OCI-LY7 (cell line): ENCODE measurements around the gene EIF3K. TPM values are rescaled to one million over a fixed set of nuclear protein-coding genes. Genes with fewer than 3 reads are reported as not detected.

Experiments used
- BruUV-seq: library from RNA; stranded (reverse); fragments of 400-500 nt; replicated peaks from 2 replicates; lab custom pipeline; 2021; lab: Mats Ljungman, UMichigan
- CTCF ChIA-PET: fragments of 300-600 bp; sonication (Branson Sonifier 250); formaldehyde crosslinking; loops from one replicate; lab custom pipeline; 2022; ENCODE audit warnings: antibody characterized with exemption; ENCODE audit not compliant: unreplicated experiment; lab: Charles Lee
- POLR2A ChIA-PET: fragments of 300-600 bp; sonication (Branson Sonifier 250); formaldehyde crosslinking; loops from one replicate; lab custom pipeline; 2022; ENCODE audit warnings: antibody characterized with exemption; lab: Charles Lee
- DNase-seq: peaks from one replicate; pipeline ENCODE4 v3.0.0-alpha.2; 2015; ENCODE audit warnings: low spot score
- H2AFZ ChIP-seq: fragments of 200-600 bp; sonication (generic), shearing (Covaris generic); 2 replicates; pipeline ENCODE4 v1.6.1; 2014; ENCODE audit warnings: mild to moderate bottlenecking, antibody characterized with exemption, low read length, moderate library complexity
- H3K27ac ChIP-seq: fragments of 200-600 bp; sonication (generic); 2 replicates; pipeline ENCODE4 v1.5.1; 2014; ENCODE audit warnings: mixed run types, low read depth, mild to moderate bottlenecking, moderate library complexity, low read length, inconsistent platforms; ENCODE audit not compliant: poor library complexity, severe bottlenecking
- H3K36me3 ChIP-seq: fragments of 200-600 bp; sonication (generic); 2 replicates; pipeline ENCODE4 v1.6.1; 2014; ENCODE audit warnings: mild to moderate bottlenecking, antibody characterized with exemption, low read length, moderate library complexity, mixed read lengths; ENCODE audit not compliant: insufficient read depth
- H3K4me1 ChIP-seq: fragments of 200-600 bp; sonication (generic); 2 replicates; pipeline ENCODE4 v1.5.1; 2014; ENCODE audit warnings: mild to moderate bottlenecking, low read length; ENCODE audit not compliant: insufficient read depth, poor library complexity, severe bottlenecking
- H3K4me2 ChIP-seq: fragments of 200-600 bp; sonication (generic); 2 replicates; pipeline ENCODE4 v1.6.1; 2014; ENCODE audit warnings: mild to moderate bottlenecking, low read length
- H3K4me3 ChIP-seq: fragments of 200-600 bp; sonication (generic); 2 replicates; pipeline ENCODE4 v1.5.1; 2014; ENCODE audit warnings: mild to moderate bottlenecking, low read depth, low read length; ENCODE audit not compliant: poor library complexity, severe bottlenecking
- H3K79me2 ChIP-seq: fragments of 200-600 bp; sonication (generic); 2 replicates; pipeline ENCODE4 v1.6.1; 2016; ENCODE audit warnings: low read depth, mild to moderate bottlenecking, low read length, moderate library complexity, mixed read lengths; ENCODE audit not compliant: insufficient read depth
- H3K9me2 ChIP-seq: fragments of 200-600 bp; sonication (generic); 2 replicates; pipeline ENCODE4 v1.6.1; 2016; ENCODE audit warnings: mild to moderate bottlenecking, low read length, mixed read lengths; ENCODE audit not compliant: insufficient read depth
- H3K9me3 ChIP-seq: fragments of 200-600 bp; sonication (generic); 2 replicates; pipeline ENCODE4 v1.6.1; 2014; ENCODE audit warnings: mild to moderate bottlenecking, mixed run types, low read length, mixed read lengths
- H4K20me1 ChIP-seq: fragments of 200-600 bp; sonication (generic); 2 replicates; pipeline ENCODE4 v1.6.1; 2014; ENCODE audit warnings: mild to moderate bottlenecking, antibody characterized with exemption, low read length, moderate library complexity, mixed read lengths; ENCODE audit not compliant: insufficient read depth
- CTCF ChIP-seq: fragments of 200-600 bp; sonication (generic); conservative IDR thresholded peaks from 2 replicates; pipeline ENCODE4 v1.5.1; 2014; ENCODE audit warnings: mild to moderate bottlenecking, antibody characterized with exemption, low read length, moderate library complexity, mixed read lengths
- EZH2phosphoT487 ChIP-seq: fragments of 200-600 bp; sonication (generic); IDR thresholded peaks from 2 replicates; pipeline ENCODE4 v1.6.1; 2018; ENCODE audit warnings: low read depth, borderline replicate concordance, mild to moderate bottlenecking, mixed run types, antibody characterized with exemption, low read length, moderate library complexity, mixed read lengths
- intact Hi-C: fragments of 100-400 bp; cut with micrococcal nuclease; formaldehyde crosslinking; loops from one replicate; pipeline ENCODE4 v1.10.0; 2022; ENCODE audit not compliant: unreplicated experiment
- total RNA-seq, 2 experiments: library from RNA; depleted of rRNA in 1 of 2; stranded (reverse); fragments of >200 nt in 1 of 2; shearing (Covaris generic) in 1 of 2; gene quantifications; 2 replicates each; pipeline ENCODE4 v1.2.3, GENCODE V29; 2014 to 2022

EIF3K gene
- total RNA-seq, 2 experiments from 2014 or later: 321 to 364 TPM

GRCh38 chr19:38661996-38662395 is 43.0 kb downstream of the EIF3K start:
- peaks cover 48% of the 10 kb centered on the region; the same call in 1 of the 2 replicates for H3K79me2 ChIP-seq
- ChIA-PET CTCF (no interaction called here), POLR2A (interaction anchor here (0.5 kb wide), 1 partner anchor 429 kb away, joined by 4 read pairs; no protein-coding TSS in a partner anchor)
- no TSS peak for BruUV-seq
- intact Hi-C loops: no loop called here
- no peak for TF ChIP-seq CTCF
- no peak for TF ChIP-seq EZH2phosphoT487
- H2AFZ ChIP-seq: no peak overlapping the region
- H4K20me1 ChIP-seq: peaks cover 7% of the 10 kb centered on the region; the same call in 1 of the 2 replicates
- no peak overlapping the region for H3K27ac ChIP-seq
- no peaks in the 10 kb centered on the region for H3K9me2 ChIP-seq
- no peak overlapping the region for H3K4me3 ChIP-seq
- H3K4me1 ChIP-seq: peaks cover 36% of the 10 kb centered on the region
- H3K36me3 ChIP-seq: peaks cover 3% of the 10 kb centered on the region; the same call in 1 of the 2 replicates
- H3K4me2 ChIP-seq: no peak overlapping the region
- no peak for DNase-seq
- no peaks in the 10 kb centered on the region for H3K9me3 ChIP-seq

DNA sequence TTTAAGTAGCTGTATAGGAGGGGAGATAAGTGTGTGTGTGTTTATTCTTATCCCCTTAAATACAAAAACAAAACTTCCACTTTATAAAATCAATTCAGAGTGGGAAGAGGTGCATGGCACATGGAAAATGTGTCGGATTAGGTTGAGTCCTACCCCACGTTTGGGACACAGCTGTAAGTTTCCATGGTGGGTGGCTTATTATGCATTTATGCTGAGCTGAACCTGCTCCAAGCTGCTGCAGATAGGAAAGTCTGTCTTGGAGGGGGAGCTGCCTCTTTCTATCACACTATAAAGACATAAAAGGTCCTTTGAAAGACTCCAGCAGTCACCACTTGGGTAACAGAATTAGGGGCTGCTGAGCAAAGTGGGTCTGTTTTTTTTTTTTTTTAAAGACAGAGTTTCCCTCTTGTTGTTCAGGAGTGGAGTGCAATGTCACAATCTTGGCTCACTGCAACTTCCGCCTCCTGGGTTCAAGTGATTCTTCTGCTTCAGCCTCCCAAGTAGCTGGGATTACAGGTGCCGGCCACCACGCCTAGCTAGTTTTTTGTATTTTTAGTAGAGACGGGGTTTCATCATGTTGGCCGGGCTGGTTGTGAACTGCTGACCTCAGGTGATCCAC is 43.7 kb downstream of the EIF3K start:
- H4K20me1 ChIP-seq: peaks cover 5% of the 10 kb centered on the region; the same call in 1 of the 2 replicates
- DNase-seq: no peak
- no peak overlapping the region for H2AFZ ChIP-seq
- POLR2A ChIA-PET: interaction anchor here (0.5 kb wide), 1 partner anchor 428 kb away, joined by 4 read pairs; no protein-coding TSS in a partner anchor
- intact Hi-C loops: no loop called here
- no peak overlapping the region for H3K4me3 ChIP-seq
- H3K9me3 ChIP-seq: no peaks in the 10 kb centered on the region
- peaks cover 49% of the 10 kb centered on the region; the same call in 1 of the 2 replicates for H3K79me2 ChIP-seq
- no peaks in the 10 kb centered on the region for H3K9me2 ChIP-seq
- CTCF ChIA-PET: no interaction called here
- H3K4me1 ChIP-seq: peaks cover 39% of the 10 kb centered on the region
- peaks cover 3% of the 10 kb centered on the region; the same call in 1 of the 2 replicates for H3K36me3 ChIP-seq
- TF ChIP-seq CTCF (no peak), EZH2phosphoT487 (no peak)
- H3K4me2 ChIP-seq: no peak overlapping the region
- no TSS peak for BruUV-seq
- no peak overlapping the region for H3K27ac ChIP-seq

GRCh38 chr19:38663156-38663651 is 44.2 kb downstream of the EIF3K start:
- intact Hi-C loops: no loop called here
- BruUV-seq: no TSS peak
- H3K36me3 ChIP-seq: peaks cover 7% of the 10 kb centered on the region; the same call in 1 of the 2 replicates
- CTCF ChIA-PET: no interaction called here
- TF ChIP-seq EZH2phosphoT487 (no peak), CTCF (no peak)
- no peak overlapping the region for H3K4me3 ChIP-seq
- H3K4me2 ChIP-seq: no peak overlapping the region
- H3K4me1 ChIP-seq: peaks cover 44% of the 10 kb centered on the region
- H4K20me1 ChIP-seq: peaks cover 6% of the 10 kb centered on the region; the same call in 1 of the 2 replicates
- no peak overlapping the region for H3K27ac ChIP-seq
- H2AFZ ChIP-seq: no peak overlapping the region
- no peak for DNase-seq
- H3K9me3 ChIP-seq: no peaks in the 10 kb centered on the region
- POLR2A ChIA-PET: interaction anchor here (1.1 kb wide), 1 partner anchor 23 kb away, joined by 4 read pairs; no protein-coding TSS in a partner anchor
- no peaks in the 10 kb centered on the region for H3K9me2 ChIP-seq
- peaks cover 49% of the 10 kb centered on the region; the same call in 1 of the 2 replicates for H3K79me2 ChIP-seq
